Testis (tissue), 2 donors: ENCODE measurements around the gene KLHL28.

Experiments used
- CTCF ChIP-seq, 3 experiments: fragments of 450-650 bp in 2 of 3; fragments of 200-600 bp in 1 of 3; sonication (generic) in 1 of 3; IDR thresholded peaks; one replicate each; pipeline ENCODE4 v1.5.1; 2016 to 2019; ENCODE audit warnings: antibody characterized with exemption in 3 of 3, mild to moderate bottlenecking in 2 of 3, moderate library complexity in 1 of 3
- POLR2A ChIP-seq: fragments of 450-650 bp; IDR thresholded peaks from one replicate; pipeline ENCODE4 v1.6.1; 2017; ENCODE audit warnings: antibody characterized with exemption, mild to moderate bottlenecking, moderate library complexity

DNA sequence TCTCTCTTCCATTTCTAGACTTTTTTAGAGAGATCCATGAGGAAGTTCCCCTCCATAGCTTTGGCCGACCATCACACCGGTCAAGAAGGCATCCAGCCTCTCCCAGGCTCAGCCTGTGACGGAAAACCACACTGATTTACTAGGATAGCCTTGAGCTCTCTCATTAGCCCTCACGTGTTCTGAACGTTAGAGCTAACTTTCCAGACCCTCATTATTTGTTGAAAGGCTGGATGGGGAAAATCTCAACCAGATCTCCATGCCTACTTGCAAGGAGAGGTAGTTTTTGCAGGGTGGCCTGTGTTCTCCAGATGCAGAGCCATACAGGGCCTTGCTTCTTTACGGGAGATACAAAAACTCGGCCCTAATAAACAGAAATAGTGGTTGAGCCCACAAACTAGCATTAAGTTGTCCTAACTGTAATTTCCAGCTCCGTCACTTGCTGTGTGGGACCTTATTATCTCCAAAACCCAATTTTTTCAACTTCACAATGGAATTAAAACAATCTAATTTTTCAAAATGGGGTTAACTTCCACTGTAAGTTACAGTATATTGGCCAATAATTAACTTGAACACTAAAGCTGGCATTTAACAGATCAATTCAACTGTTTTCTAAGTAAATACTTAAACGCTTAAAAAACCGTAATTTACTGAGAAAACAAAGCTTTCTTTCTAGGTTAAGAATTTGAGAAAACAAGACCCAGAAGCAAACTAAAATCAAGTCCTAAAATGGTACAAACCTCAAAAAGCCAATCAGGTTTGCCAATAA is 65.3 kb downstream of the KLHL28 start:
- TF ChIP-seq CTCF (IDR thresholded peaks at IDR 0.05) (no peak), POLR2A (no peak)
